ENCODE data around the gene TMEM198. TPM values are rescaled to one million over a fixed set of nuclear protein-coding genes. Genes with fewer than 3 reads are reported as not detected.

The TMEM198 gene
- total and polyA plus RNA-seq, 9 of the 15 experiments (the other 6 are each of a cell fraction or from before 2014, with no cell fraction given), result 0.03 to 3.8 (median 1.0) TPM

DNA sequence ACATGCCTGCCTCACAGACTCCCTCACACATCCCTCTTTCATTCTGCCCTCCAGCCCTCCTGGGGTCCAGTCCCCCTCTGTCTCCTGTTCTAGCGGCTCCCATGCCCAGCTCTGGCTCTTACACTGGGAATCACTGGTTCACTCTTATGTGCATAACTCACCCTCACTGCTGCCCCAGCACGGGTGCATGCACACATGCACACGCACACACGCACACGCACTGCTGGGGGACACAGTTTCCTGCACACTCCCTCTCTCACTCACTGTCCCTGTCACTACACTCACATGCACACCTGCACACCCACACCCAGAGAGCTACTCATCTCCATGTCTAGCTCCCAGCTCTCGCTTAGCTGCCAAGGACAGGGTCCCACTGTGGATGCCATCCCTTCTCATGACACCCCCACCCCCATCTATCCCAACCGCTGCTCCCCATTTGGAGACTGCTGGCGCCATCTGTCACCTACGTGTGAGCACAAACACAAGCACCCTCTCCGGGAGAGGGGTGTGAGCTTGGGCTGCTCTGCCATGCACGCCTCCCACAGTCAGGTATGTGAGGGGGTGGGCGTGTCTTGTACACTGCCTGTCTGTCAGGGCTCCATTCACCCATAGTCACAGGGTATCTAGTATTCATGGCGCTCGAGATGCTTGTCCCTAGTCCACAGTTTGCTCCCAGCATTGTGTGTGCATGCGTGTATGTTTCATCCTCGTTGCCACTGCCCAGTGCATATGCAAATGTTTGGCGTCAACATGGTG is 27.8 kb upstream of the TMEM198 start:
- CTCF ChIA-PET (ENCODE audit: low intra/inter-chr PET ratio), result no interaction called here
- TF ChIP-seq KDM1A (IDR thresholded peaks at IDR 0.05), result peak in 1 of 2 experiments; percentile 54; a peak in 1 of 4 replicates
- no peak for TF ChIP-seq ZNF121 (CRISPR knock-in tag; conservative IDR thresholded peaks at IDR 0.05)
- TF ChIP-seq, protein P1, sequence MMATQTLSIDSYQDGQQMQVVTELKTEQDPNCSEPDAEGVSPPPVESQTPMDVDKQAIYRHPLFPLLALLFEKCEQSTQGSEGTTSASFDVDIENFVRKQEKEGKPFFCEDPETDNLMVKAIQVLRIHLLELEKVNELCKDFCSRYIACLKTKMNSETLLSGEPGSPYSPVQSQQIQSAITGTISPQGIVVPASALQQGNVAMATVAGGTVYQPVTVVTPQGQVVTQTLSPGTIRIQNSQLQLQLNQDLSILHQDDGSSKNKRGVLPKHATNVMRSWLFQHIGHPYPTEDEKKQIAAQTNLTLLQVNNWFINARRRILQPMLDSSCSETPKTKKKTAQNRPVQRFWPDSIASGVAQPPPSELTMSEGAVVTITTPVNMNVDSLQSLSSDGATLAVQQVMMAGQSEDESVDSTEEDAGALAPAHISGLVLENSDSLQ (IDR thresholded peaks at IDR 0.05), result peak; percentile 77
- TF ChIP-seq ETS2 (tag; IDR thresholded peaks at IDR 0.05; ENCODE audit: borderline replicate concordance, poor library complexity, severe bottlenecking), result no peak
- no peak for TF ChIP-seq PML (IDR thresholded peaks at IDR 0.05; ENCODE audit: low read length)
- TF ChIP-seq KDM4B (IDR thresholded peaks at IDR 0.05; ENCODE audit: borderline replicate concordance in 2 of 2, low read depth in 1 of 2), result no peak
- TF ChIP-seq HNRNPUL1 (IDR thresholded peaks at IDR 0.05; ENCODE audit: low read length), result no peak
- TF ChIP-seq, protein P2, sequence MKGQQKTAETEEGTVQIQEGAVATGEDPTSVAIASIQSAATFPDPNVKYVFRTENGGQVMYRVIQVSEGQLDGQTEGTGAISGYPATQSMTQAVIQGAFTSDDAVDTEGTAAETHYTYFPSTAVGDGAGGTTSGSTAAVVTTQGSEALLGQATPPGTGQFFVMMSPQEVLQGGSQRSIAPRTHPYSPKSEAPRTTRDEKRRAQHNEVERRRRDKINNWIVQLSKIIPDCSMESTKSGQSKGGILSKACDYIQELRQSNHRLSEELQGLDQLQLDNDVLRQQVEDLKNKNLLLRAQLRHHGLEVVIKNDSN (CRISPR knock-in tag; IDR thresholded peaks at IDR 0.05), result no peak
- no peak for TF ChIP-seq RAD51 (IDR thresholded peaks at IDR 0.05; ENCODE audit: borderline replicate concordance, low read depth)
- no peak for TF ChIP-seq PTTG1 (tag; IDR thresholded peaks at IDR 0.05; ENCODE audit: low read depth)
- no peak for TF ChIP-seq SP1 (CRISPR knock-in tag; IDR thresholded peaks at IDR 0.05)
- no peak for TF ChIP-seq POU5F1 (IDR thresholded peaks at IDR 0.05; ENCODE audit: borderline replicate concordance, low read depth, low read length, partially characterized antibody)
- TF ChIP-seq SAP30 (IDR thresholded peaks at IDR 0.05; ENCODE audit: borderline replicate concordance, insufficient read depth, low read depth, low read length, poor library complexity, severe bottlenecking), result peak; percentile 37
- no peak for TF ChIP-seq BRF1 (IDR thresholded peaks at IDR 0.05; ENCODE audit: borderline replicate concordance, extremely low read depth, insufficient read length)
- no peak for TF ChIP-seq ZBTB8A (IDR thresholded peaks at IDR 0.05; ENCODE audit: partially characterized antibody)
- TF ChIP-seq, protein P3, sequence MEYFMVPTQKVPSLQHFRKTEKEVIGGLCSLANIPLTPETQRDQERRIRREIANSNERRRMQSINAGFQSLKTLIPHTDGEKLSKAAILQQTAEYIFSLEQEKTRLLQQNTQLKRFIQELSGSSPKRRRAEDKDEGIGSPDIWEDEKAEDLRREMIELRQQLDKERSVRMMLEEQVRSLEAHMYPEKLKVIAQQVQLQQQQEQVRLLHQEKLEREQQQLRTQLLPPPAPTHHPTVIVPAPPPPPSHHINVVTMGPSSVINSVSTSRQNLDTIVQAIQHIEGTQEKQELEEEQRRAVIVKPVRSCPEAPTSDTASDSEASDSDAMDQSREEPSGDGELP (CRISPR knock-in tag; IDR thresholded peaks at IDR 0.05; ENCODE audit: borderline replicate concordance), result 0 out of 2 replicates have a peak, but pooled peaks have one; percentile 4
- TF ChIP-seq RBM17 (IDR thresholded peaks at IDR 0.05; ENCODE audit: borderline replicate concordance, low read depth, low read length), result no peak
- TF ChIP-seq CBFA2T3 (IDR thresholded peaks at IDR 0.05), result no peak

More for the DNA sequence above, 27.8 kb upstream of the TMEM198 start:
- Histone ChIP-seq H2AFZ (ENCODE audit: low read depth, low read length) (no peak overlapping the region), H3K9me3 (replicated peaks; ENCODE audit: control insufficient read depth, insufficient read depth, low read depth, low read length) (no peaks in the 10 kb centered on the region), H3K4me2 (ENCODE audit: insufficient read depth, low read length) (peak overlapping the region; percentile 78), H3K9me1 (ENCODE audit: control insufficient read depth, insufficient read depth, low read length) (peaks cover 3% of the 10 kb centered on the region), H4K20me1 (replicated peaks; ENCODE audit: control insufficient read depth, insufficient read depth, low read length) (no peaks in the 10 kb centered on the region), H3K4me1 (replicated peaks in 1 of 2; ENCODE audit: control insufficient read depth in 2 of 2, insufficient read depth in 2 of 2, low read length in 2 of 2) (peaks cover 73 to 91% of the 10 kb centered on the region in 2 experiments), H3K36me3 (ENCODE audit: control insufficient read depth, insufficient read depth, low read length) (peaks cover 16% of the 10 kb centered on the region; the same call in 2 of the 3 replicates), H3K9ac (ENCODE audit: insufficient read depth in 1 of 2, low read depth in 2 of 2, low read length in 2 of 2) (peak overlapping the region; percentile 44 to 85), H3K79me2 (ENCODE audit: control insufficient read depth, insufficient read depth, low read length) (peaks cover 67% of the 10 kb centered on the region), H3K4me3 (peak overlapping the region; percentile 38), H3K27me3 (ENCODE audit: control insufficient read depth in 2 of 2, insufficient read depth in 2 of 2, low read length in 2 of 2) (no peaks in the 10 kb centered on the region), H3K27ac (ENCODE audit: extremely low read depth, low read depth, low read length) (no peak overlapping the region; the same call in 1 of the 3 replicates)
- WGBS (ENCODE audit: insufficient coverage, low coverage, missing lambda C conversion rate), result 28% methylated on average over 10 of the region's 17 CpGs
- in situ Hi-C loops (cut with MboI) (no loop called here), intact Hi-C loops (cut with micrococcal nuclease) (no loop called here)
- no TSS peak for BruUV-seq (replicated peaks)
- FAIRE-seq (peak; percentile 52), DNase-seq (ENCODE audit: extremely low read depth in 1 of 4, low spot score in 3 of 4) (no peak), ATAC-seq (no peak)
- POLR2A ChIA-PET, result interaction anchor here (1.4 to 3.0 kb wide), 2 partner anchors 16 to 17 kb away, joined by 4 to 20 read pairs; partner anchors contain the start of gene GMPPA

All from K562 (cell line).